Naive B cell (primary cell): ENCODE measurements around the gene SIN3B. TPM values are rescaled to one million over a fixed set of nuclear protein-coding genes. Genes with fewer than 3 reads are reported as not detected.
"Not testable (repeated sequence)": the region's sequence is repeated elsewhere in the genome, so short reads cannot be mapped to it uniquely, and the experiment has no call there.

Source experiments
- ATAC-seq, 2 donors: fragments of 150-1000 bp; cut with Tn5 transposase; 2 replicates each; pipeline ENCODE4 v1.10.0; 2021; ENCODE audit warnings: low read depth in 2 of 2, mild to moderate bottlenecking in 2 of 2, moderate library complexity in 2 of 2
- DNase-seq: peaks from one replicate; pipeline ENCODE4 v3.0.0; 2022
- H3K27ac Mint-ChIP-seq, 6 donors: one replicate each; pipeline ENCODE4 v1.8.0; 2020 to 2022; ENCODE audit warnings: mild to moderate bottlenecking in 6 of 6, mixed read lengths in 6 of 6, moderate library complexity in 5 of 6, inconsistent platforms in 2 of 6
- H3K27me3 Mint-ChIP-seq, 3 donors: one replicate each; pipeline ENCODE4 v1.8.0; 2021 to 2022; ENCODE audit warnings: mixed read lengths in 3 of 3, mild to moderate bottlenecking in 1 of 3
- H3K36me3 Mint-ChIP-seq, 2 donors: one replicate each; pipeline ENCODE4 v1.8.0; 2020 to 2022; ENCODE audit warnings: mixed read lengths in 2 of 2, inconsistent platforms in 1 of 2, mild to moderate bottlenecking in 1 of 2
- H3K4me1 Mint-ChIP-seq, 3 donors: one replicate each; pipeline ENCODE4 v1.8.0; 2020 to 2022; ENCODE audit warnings: mixed read lengths in 3 of 3, inconsistent platforms in 1 of 3, mild to moderate bottlenecking in 1 of 3, moderate library complexity in 1 of 3
- H3K4me3 Mint-ChIP-seq, 8 donors: one replicate each; pipeline ENCODE4 v1.8.0; 2020 to 2022; ENCODE audit warnings: mild to moderate bottlenecking in 8 of 8, mixed read lengths in 8 of 8, moderate library complexity in 8 of 8, inconsistent platforms in 2 of 8
- H3K9me3 Mint-ChIP-seq, 7 donors: one replicate each; pipeline ENCODE4 v1.8.0; 2020 to 2022; ENCODE audit warnings: mixed read lengths in 7 of 7, mild to moderate bottlenecking in 5 of 7, inconsistent platforms in 2 of 7, moderate library complexity in 1 of 7
- polyA plus RNA-seq, 6 donors: library from polyadenylated mRNA; unstranded; fragments of 300-500 nt; fragmentation: Illumina TruSeq; gene quantifications; one replicate each; pipeline ENCODE4 v1.2.3, GENCODE V29; 2021; ENCODE audit warnings: low read depth in 6 of 6

The SIN3B gene
- 10 to 100 TPM in 2 of 6 donors, 1 to 10 TPM in 4; 4.8 to 13.0 (median 6.8) TPM for polyA plus RNA-seq

GRCh38 chr19:16829010-16829821, at the start of gene SIN3B:
TSS of gene SIN3B (plus strand) at chr19:16829398. CDS start at chr19:16829421, 23 bp downstream.
- Mint-ChIP-seq H3K27ac (peak within 1 kb of the TSS; percentile 72 to 96 (median 94)), H3K9me3 (peaks cover 0 to 2% (median 0%) of the 10 kb centered on the region in 7 donors), H3K4me3 (peak within 1 kb of the TSS; percentile 81 to 96 (median 88)), H3K27me3 (peaks cover 16 to 30% (median 28%) of the 10 kb centered on the region in 3 donors), H3K4me1 (peaks cover 33 to 56% (median 37%) of the 10 kb centered on the region in 3 donors), H3K36me3 (peaks cover 9 to 15% of the 10 kb centered on the region in 2 donors)
- ATAC-seq (peak; percentile 78 to 84), DNase-seq (peak; percentile 90)

GRCh38 chr19:16779539-16780163, 49.5 kb upstream of the SIN3B start:
- no peak for DNase-seq
- Mint-ChIP-seq H3K4me1 (no peaks in the 10 kb centered on the region), H3K27me3 (peaks cover 6 to 9% (median 9%) of the 10 kb centered on the region in 3 donors)

GRCh38 chr19:16782719-16783118, 46.5 kb upstream of the SIN3B start:
- H3K9me3 Mint-ChIP-seq, result peaks cover 0 to 2% (median 0%) of the 10 kb centered on the region in 7 donors
- no peak for ATAC-seq
- peaks cover 0 to 5% (median 4%) of the 10 kb centered on the region in 3 donors for H3K27me3 Mint-ChIP-seq
- H3K4me1 Mint-ChIP-seq, result no peaks in the 10 kb centered on the region
- DNase-seq, result no peak
- H3K36me3 Mint-ChIP-seq, result no peaks in the 10 kb centered on the region
- no peak overlapping the region for H3K4me3 Mint-ChIP-seq
- no peak overlapping the region for H3K27ac Mint-ChIP-seq

More at GRCh38 chr19:16779539-16780163, 49.5 kb upstream of the SIN3B start:
- no peak for ATAC-seq
- H3K9me3 Mint-ChIP-seq, result peaks cover 0 to 3% (median 0%) of the 10 kb centered on the region in 7 donors
- peak overlapping the region in 1 of 6 donors; percentile 43 for H3K27ac Mint-ChIP-seq
- peaks cover 0 to 5% of the 10 kb centered on the region in 2 donors for H3K36me3 Mint-ChIP-seq
- no peak overlapping the region for H3K4me3 Mint-ChIP-seq

- H3K27ac Mint-ChIP-seq, result no peak overlapping the region
- DNase-seq (no peak), ATAC-seq (no peak)
- no peak overlapping the region for H3K4me3 Mint-ChIP-seq
- peaks cover 0 to 4% (median 4%) of the 10 kb centered on the region in 3 donors for H3K27me3 Mint-ChIP-seq
- peaks cover 0 to 29% (median 19%) of the 10 kb centered on the region in 7 donors for H3K9me3 Mint-ChIP-seq
- peaks cover 7 to 8% of the 10 kb centered on the region in 2 donors for H3K36me3 Mint-ChIP-seq
- no peaks in the 10 kb centered on the region for H3K4me1 Mint-ChIP-seq
Observed at GRCh38 chr19:16788479-16788878, 40.7 kb upstream of the SIN3B start.

GRCh38 chr19:16789238-16789637, 40.0 kb upstream of the SIN3B start:
- Mint-ChIP-seq H3K27me3 (peaks cover 0 to 4% (median 3%) of the 10 kb centered on the region in 3 donors), H3K4me1 (no peaks in the 10 kb centered on the region), H3K9me3 (peaks cover 0 to 29% (median 19%) of the 10 kb centered on the region in 7 donors), H3K36me3 (peaks cover 7 to 8% of the 10 kb centered on the region in 2 donors), H3K27ac (no peak overlapping the region), H3K4me3 (no peak overlapping the region)
- ATAC-seq (no peak), DNase-seq (no peak)

- DNase-seq, result no peak
Observed at GRCh38 chr19:16790051-16790450, 39.1 kb upstream of the SIN3B start.

GRCh38 chr19:16791942-16792341, 37.3 kb upstream of the SIN3B start:
- H3K4me3 Mint-ChIP-seq, result no peak overlapping the region
- no peak for DNase-seq
- H3K27ac Mint-ChIP-seq, result no peak overlapping the region
- H3K4me1 Mint-ChIP-seq, result no peaks in the 10 kb centered on the region
- ATAC-seq, result no peak
- peaks cover 9 to 42% (median 27%) of the 10 kb centered on the region in 7 donors for H3K9me3 Mint-ChIP-seq
- peaks cover 8 to 22% of the 10 kb centered on the region in 2 donors for H3K36me3 Mint-ChIP-seq
- peaks cover 0 to 10% (median 0%) of the 10 kb centered on the region in 3 donors for H3K27me3 Mint-ChIP-seq

More at GRCh38 chr19:16790051-16790450, 39.1 kb upstream of the SIN3B start:
- Mint-ChIP-seq H3K4me3 (no peak overlapping the region), H3K27me3 (peaks cover 0 to 4% (median 0%) of the 10 kb centered on the region in 3 donors), H3K9me3 (peaks cover 0 to 29% (median 20%) of the 10 kb centered on the region in 7 donors), H3K27ac (no peak overlapping the region), H3K36me3 (peaks cover 7 to 8% of the 10 kb centered on the region in 2 donors), H3K4me1 (no peaks in the 10 kb centered on the region)
- no peak for ATAC-seq

GRCh38 chr19:16794456-16795441, 34.4 kb upstream of the SIN3B start:
- Mint-ChIP-seq H3K9me3 (peaks cover 6 to 28% (median 13%) of the 10 kb centered on the region in 7 donors), H3K36me3 (peaks cover 8 to 15% of the 10 kb centered on the region in 2 donors), H3K4me1 (no peaks in the 10 kb centered on the region), H3K4me3 (peak overlapping the region in 1 of 8 donors; percentile 56), H3K27ac (no peak overlapping the region), H3K27me3 (peaks cover 0 to 10% (median 0%) of the 10 kb centered on the region in 3 donors)
- DNase-seq (no peak), ATAC-seq (no peak)

GRCh38 chr19:16795731-16796130, 33.5 kb upstream of the SIN3B start:
- Mint-ChIP-seq H3K4me3 (peak overlapping the region in 1 of 8 donors; percentile 81), H3K27ac (peak overlapping the region in 1 of 6 donors; percentile 30), H3K9me3 (peaks cover 2 to 24% (median 9%) of the 10 kb centered on the region in 7 donors), H3K36me3 (peaks cover 8 to 15% of the 10 kb centered on the region in 2 donors), H3K27me3 (peaks cover 0 to 10% (median 0%) of the 10 kb centered on the region in 3 donors), H3K4me1 (peaks cover 0 to 3% (median 0%) of the 10 kb centered on the region in 3 donors)
- DNase-seq (no peak), ATAC-seq (no peak)

- peaks cover 0 to 6% (median 0%) of the 10 kb centered on the region in 3 donors for H3K27me3 Mint-ChIP-seq
- H3K9me3 Mint-ChIP-seq, result peaks cover 5 to 18% (median 12%) of the 10 kb centered on the region in 7 donors
- peaks cover 8 to 15% of the 10 kb centered on the region in 2 donors for H3K36me3 Mint-ChIP-seq
- H3K27ac Mint-ChIP-seq, result no peak overlapping the region
- peaks cover 7 to 17% (median 7%) of the 10 kb centered on the region in 3 donors for H3K4me1 Mint-ChIP-seq
- ATAC-seq (no peak), DNase-seq (no peak)
- no peak overlapping the region for H3K4me3 Mint-ChIP-seq
Observed at GRCh38 chr19:16797876-16798275, 31.3 kb upstream of the SIN3B start.

- not testable (repeated sequence) for H3K4me3 Mint-ChIP-seq, H3K27me3 Mint-ChIP-seq, ATAC-seq, DNase-seq
- H3K27ac Mint-ChIP-seq, result peak overlapping the region in 1 of 6 donors; percentile 27
- peaks cover 8 to 15% of the 10 kb centered on the region in 2 donors for H3K36me3 Mint-ChIP-seq
- H3K9me3 Mint-ChIP-seq, result peaks cover 5 to 18% (median 12%) of the 10 kb centered on the region in 7 donors
- H3K4me1 Mint-ChIP-seq, result peaks cover 12 to 22% (median 12%) of the 10 kb centered on the region in 3 donors
Observed at GRCh38 chr19:16798326-16798725, 30.9 kb upstream of the SIN3B start.

GRCh38 chr19:16799740-16800139, 29.5 kb upstream of the SIN3B start:
- Mint-ChIP-seq H3K4me1 (peaks cover 12 to 29% (median 13%) of the 10 kb centered on the region in 3 donors), H3K4me3 (no peak overlapping the region), H3K9me3 (peaks cover 5 to 17% (median 12%) of the 10 kb centered on the region in 7 donors), H3K27me3 (peaks cover 0 to 6% (median 0%) of the 10 kb centered on the region in 3 donors), H3K27ac (no peak overlapping the region), H3K36me3 (peaks cover 8 to 15% of the 10 kb centered on the region in 2 donors)
- DNase-seq (no peak), ATAC-seq (no peak)
